MM.1S (cell line): ENCODE measurements around the gene NASP.

ENCODE experiments used
- DNase-seq: peaks from one replicate; pipeline ENCODE4 v3.0.0-alpha.2; 2015
- H2AFZ ChIP-seq: fragments of 300-600 bp; sonication (generic); 2 replicates; pipeline ENCODE4 v1.6.0; 2016; ENCODE audit warnings: antibody characterized with exemption, low read length
- H3F3A ChIP-seq: fragments of 300-600 bp; sonication (generic); 2 replicates; pipeline ENCODE4 v1.6.1; 2016; ENCODE audit warnings: mild to moderate bottlenecking, antibody characterized with exemption, low read length, moderate library complexity, mixed read lengths; ENCODE audit not compliant: insufficient read depth
- H3K27ac ChIP-seq: fragments of 300-600 bp; sonication (generic); 2 replicates; pipeline ENCODE4 v1.5.1; 2016; ENCODE audit warnings: mild to moderate bottlenecking, low read length
- H3K27me3 ChIP-seq: fragments of 300-600 bp; sonication (generic); replicated peaks from 2 replicates; pipeline ENCODE4 v1.6.0; 2016; ENCODE audit warnings: low read length; ENCODE audit not compliant: insufficient read depth
- H3K36me3 ChIP-seq: fragments of 300-600 bp; sonication (generic); replicated peaks from 2 replicates; pipeline ENCODE4 v1.6.1; 2016; ENCODE audit warnings: mild to moderate bottlenecking, low read length, mixed read lengths; ENCODE audit not compliant: insufficient read depth
- H3K4me1 ChIP-seq: fragments of 300-600 bp; sonication (generic); 2 replicates; pipeline ENCODE4 v1.6.1; 2016; ENCODE audit warnings: low read length, mixed read lengths
- H3K4me2 ChIP-seq: fragments of 300-600 bp; sonication (generic); 2 replicates; pipeline ENCODE4 v1.6.0; 2016; ENCODE audit warnings: low read depth, low read length
- H3K4me3 ChIP-seq: fragments of 300-600 bp; sonication (generic); 2 replicates; pipeline ENCODE4 v1.5.1; 2016; ENCODE audit warnings: low read length, mixed read lengths
- H3K79me2 ChIP-seq: fragments of 300-600 bp; sonication (generic); 2 replicates; pipeline ENCODE4 v1.6.1; 2016; ENCODE audit warnings: mixed run types, low read length, mixed read lengths
- H3K9ac ChIP-seq: fragments of 300-600 bp; sonication (generic); 2 replicates; pipeline ENCODE4 v1.6.1; 2016; ENCODE audit warnings: low read length, mixed read lengths
- H3K9me2 ChIP-seq: fragments of 300-600 bp; sonication (generic); replicated peaks from 2 replicates; pipeline ENCODE4 v1.6.1; 2016; ENCODE audit warnings: mild to moderate bottlenecking, low read length, mixed read lengths; ENCODE audit not compliant: insufficient read depth
- H3K9me3 ChIP-seq: fragments of 300-600 bp; sonication (generic); replicated peaks from 2 replicates; pipeline ENCODE4 v1.6.1; 2016; ENCODE audit warnings: mild to moderate bottlenecking, low read length, mixed read lengths; ENCODE audit not compliant: insufficient read depth
- H4K20me1 ChIP-seq: fragments of 300-600 bp; sonication (generic); 2 replicates; pipeline ENCODE4 v1.6.1; 2016; ENCODE audit warnings: mild to moderate bottlenecking, low read length, moderate library complexity, mixed read lengths; ENCODE audit not compliant: insufficient read depth
- CTCF ChIP-seq: fragments of 300-600 bp; sonication (generic); IDR thresholded peaks from 2 replicates; pipeline ENCODE4 v1.5.1; 2016; ENCODE audit warnings: antibody characterized with exemption, low read length, mixed read lengths
- EZH2 ChIP-seq: fragments of 300-600 bp; sonication (generic); optimal IDR thresholded peaks from 2 replicates; pipeline ENCODE3; 2017; ENCODE audit warnings: low read depth, mild to moderate bottlenecking, antibody characterized with exemption, low read length, mixed read lengths
- EZH2phosphoT487 ChIP-seq: fragments of 300-600 bp; sonication (generic); IDR thresholded peaks from 2 replicates; pipeline ENCODE4 v1.6.1; 2018; ENCODE audit warnings: antibody characterized with exemption, low read length

The NASP gene

GRCh38 chr1:45604239-45604638 lies 20.4 kb downstream of the NASP start:
- Histone ChIP-seq H2AFZ (no peak overlapping the region), H3K27ac (no peak overlapping the region), H3K4me2 (no peak overlapping the region), H4K20me1 (peaks cover 7% of the 10 kb centered on the region; the same call in 1 of the 2 replicates), H3K4me3 (no peak overlapping the region), H3K9me2 (no peaks in the 10 kb centered on the region), H3K4me1 (peaks cover 11% of the 10 kb centered on the region; the same call in 1 of the 2 replicates), H3K36me3 (peaks cover 9% of the 10 kb centered on the region; the same call in 1 of the 2 replicates), H3K79me2 (peaks cover 88% of the 10 kb centered on the region), H3K9me3 (no peaks in the 10 kb centered on the region), H3K27me3 (no peaks in the 10 kb centered on the region), H3K9ac (no peak overlapping the region), H3F3A (peaks cover 4% of the 10 kb centered on the region; the same call in 1 of the 2 replicates)
- no peak for TF ChIP-seq EZH2phosphoT487
- TF ChIP-seq CTCF = no peak
- no peak for TF ChIP-seq EZH2
- DNase-seq = no peak

GRCh38 chr1:45607404-45608074 lies 23.7 kb downstream of the NASP start:
- Histone ChIP-seq H3K4me3 (no peak overlapping the region), H3K9me3 (no peaks in the 10 kb centered on the region), H3K4me1 (peaks cover 11% of the 10 kb centered on the region; the same call in 1 of the 2 replicates), H3K4me2 (no peak overlapping the region), H3K36me3 (peaks cover 16% of the 10 kb centered on the region; the same call in 1 of the 2 replicates), H3K27me3 (no peaks in the 10 kb centered on the region), H2AFZ (no peak overlapping the region), H3K79me2 (peaks cover 62% of the 10 kb centered on the region), H3F3A (peaks cover 4% of the 10 kb centered on the region; the same call in 1 of the 2 replicates), H3K9ac (no peak overlapping the region), H3K27ac (no peak overlapping the region), H3K9me2 (no peaks in the 10 kb centered on the region), H4K20me1 (no peaks in the 10 kb centered on the region; the same call in 1 of the 2 replicates)
- TF ChIP-seq EZH2 (no peak), EZH2phosphoT487 (no peak), CTCF (no peak)
- no peak for DNase-seq

- no peak for DNase-seq
- Histone ChIP-seq H2AFZ (no peak overlapping the region), H3K9me3 (no peaks in the 10 kb centered on the region), H3F3A (peaks cover 4% of the 10 kb centered on the region; the same call in 1 of the 2 replicates), H3K4me3 (no peak overlapping the region), H3K9ac (no peak overlapping the region), H3K79me2 (peaks cover 62% of the 10 kb centered on the region), H3K27me3 (no peaks in the 10 kb centered on the region), H3K9me2 (no peaks in the 10 kb centered on the region), H3K36me3 (peaks cover 18% of the 10 kb centered on the region; the same call in 1 of the 2 replicates), H4K20me1 (no peaks in the 10 kb centered on the region; the same call in 1 of the 2 replicates), H3K27ac (no peak overlapping the region), H3K4me1 (peaks cover 11% of the 10 kb centered on the region; the same call in 1 of the 2 replicates), H3K4me2 (no peak overlapping the region)
- TF ChIP-seq EZH2 (no peak), EZH2phosphoT487 (no peak), CTCF (no peak)
Measured at GRCh38 chr1:45608175-45609156, 24.6 kb downstream of the NASP start.
